HepG2 (cell line): Measurements from ENCODE around the gene RELB. TPM values are rescaled to one million over a fixed set of nuclear protein-coding genes. Genes with fewer than 3 reads are reported as not detected.

Experiments used
- BRF2 ChIP-seq: sonication (generic); formaldehyde crosslinking; IDR thresholded peaks from 2 replicates; pipeline ENCODE4 v1.8.1; 2022; ENCODE audit warnings: mild to moderate bottlenecking, missing genetic modification reagents
- EED ChIP-seq: sonication (generic); formaldehyde crosslinking; IDR thresholded peaks from 2 replicates; pipeline ENCODE4 v1.5.0; 2020; ENCODE audit warnings: mild to moderate bottlenecking, missing genetic modification reagents
- GATAD2A ChIP-seq: IDR thresholded peaks from 2 replicates; pipeline ENCODE4 v1.6.1; 2016
- LCORL ChIP-seq, 2 experiments: fragments of 450-650 bp in 1 of 2; sonication (generic) in 1 of 2; formaldehyde crosslinking in 1 of 2; IDR thresholded peaks; 2 replicates each; pipeline versions ENCODE4 v1.5.0 to v1.6.1; 2017 to 2020; ENCODE audit warnings: antibody characterized with exemption in 1 of 2, missing genetic modification reagents in 1 of 2
- NFAT5 ChIP-seq: sonication (generic); formaldehyde crosslinking; IDR thresholded peaks from 2 replicates; pipeline ENCODE4 v1.4.0; 2020; ENCODE audit warnings: missing genetic modification reagents
- NRL ChIP-seq: sonication (generic); formaldehyde crosslinking; IDR thresholded peaks from 2 replicates; pipeline ENCODE4 v1.5.0; 2020; ENCODE audit warnings: missing genetic modification reagents, mild to moderate bottlenecking, moderate library complexity, borderline replicate concordance
- RBM22 ChIP-seq: fragments of 200-400 bp; formaldehyde crosslinking; optimal IDR thresholded peaks from 2 replicates; pipeline ENCODE3; 2017; ENCODE audit warnings: mild to moderate bottlenecking, low read length, moderate library complexity
- SALL1 ChIP-seq: sonication (generic); formaldehyde crosslinking; IDR thresholded peaks from 2 replicates; pipeline ENCODE4 v1.8.0; 2022; ENCODE audit warnings: mild to moderate bottlenecking, missing genetic modification reagents
- SPEN ChIP-seq: sonication (generic); formaldehyde crosslinking; IDR thresholded peaks from 2 replicates; pipeline ENCODE4 v1.5.1; 2020; ENCODE audit warnings: low read depth, mild to moderate bottlenecking, missing genetic modification reagents
- YEATS4 ChIP-seq: sonication (generic); formaldehyde crosslinking; IDR thresholded peaks from 2 replicates; pipeline ENCODE4 v1.4.0; 2020; ENCODE audit warnings: missing genetic modification reagents, borderline replicate concordance
- ZNF274 ChIP-seq: sonication (generic); formaldehyde crosslinking; IDR thresholded peaks from 2 replicates; pipeline ENCODE4 v1.5.1; 2020; ENCODE audit warnings: mild to moderate bottlenecking, missing genetic modification reagents
- ZNF292 ChIP-seq: sonication (generic); formaldehyde crosslinking; IDR thresholded peaks from 2 replicates; pipeline ENCODE4 v1.8.1; 2022; ENCODE audit warnings: mild to moderate bottlenecking, low read depth, missing genetic modification reagents, borderline replicate concordance
- ZNF350 ChIP-seq: sonication (generic); formaldehyde crosslinking; IDR thresholded peaks from 2 replicates; pipeline ENCODE4 v1.4.0; 2020; ENCODE audit warnings: mild to moderate bottlenecking, low read depth, missing genetic modification reagents, borderline replicate concordance
- ZNF713 ChIP-seq: sonication (generic); formaldehyde crosslinking; IDR thresholded peaks from 2 replicates; pipeline ENCODE4 v1.4.0; 2020; ENCODE audit warnings: mild to moderate bottlenecking, missing genetic modification reagents
- ZNF883 ChIP-seq: sonication (generic); formaldehyde crosslinking; IDR thresholded peaks from 2 replicates; pipeline ENCODE4 v1.5.1; 2020; ENCODE audit warnings: mild to moderate bottlenecking, missing genetic modification reagents; ENCODE audit errors: not compliant biosample characterization
- polyA plus RNA-seq, 8 experiments: library from polyadenylated mRNA; depleted of rRNA in 3 of 8; stranded (reverse) in 7 of 8; unstranded in 1 of 8; fragments of >200 nt; fragmentation: Illumina TruSeq in 4 of 8; extraction: Trizol in 4 of 8; gene quantifications; 2 replicates each; pipeline versions ENCODE4 v1.2.1 to v1.2.3, GENCODE V29; 2011 to 2016; ENCODE audit warnings: low read depth in 4 of 8, missing spikeins in 1 of 8, mixed read lengths in 1 of 8; ENCODE audit not compliant: insufficient read depth in 1 of 8
- total RNA-seq, 5 experiments: library from RNA; depleted of rRNA; stranded (reverse); fragments of >200 nt; fragmentation: Illumina TruSeq; extraction: Trizol; gene quantifications; 2 replicates each; pipeline ENCODE4 v1.2.3, GENCODE V29; 2016; ENCODE audit warnings: low read depth in 1 of 5
- TF ChIP-seq, protein P1 (sequence below): sonication (generic); formaldehyde crosslinking; IDR thresholded peaks from 2 replicates; pipeline ENCODE4 v1.4.0; 2020; ENCODE audit warnings: missing genetic modification reagents

Gene RELB
- total and polyA plus RNA-seq, 2 of the 13 experiments (the other 11 are each of a cell fraction or from before 2014, with no cell fraction given) = 1.9 to 3.5 TPM

GRCh38 chr19:44954649-44955504 lies 46.4 kb upstream of the RELB start, which contains the start of gene CLPTM1 (continued):
- TF ChIP-seq SALL1 (CRISPR knock-in tag) (peak; percentile 46), ZNF292 (CRISPR knock-in tag) (no peak), ZNF713 (CRISPR knock-in tag) (no peak), GATAD2A (CRISPR knock-in tag) (no peak; the same call in 1 of the 2 replicates), LCORL (IDR thresholded peaks at IDR 0.05) (no peak), LCORL (CRISPR knock-in tag; IDR thresholded peaks at IDR 0.05) (no peak; the same call in 1 of the 2 replicates), SPEN (peak; percentile 90), BRF2 (CRISPR knock-in tag) (no peak), EED (CRISPR knock-in tag) (no peak), ZNF350 (CRISPR knock-in tag) (peak; percentile 84), YEATS4 (peak; percentile 81; the same call in 1 of the 2 replicates), NRL (CRISPR knock-in tag) (no peak; the same call in 1 of the 2 replicates), RBM22 (no peak), NFAT5 (CRISPR knock-in tag) (no peak), ZNF274 (CRISPR knock-in tag) (0 out of 2 replicates have a peak, but pooled peaks have one; percentile 33), ZNF883 (no peak)
- TF ChIP-seq, protein P1, sequence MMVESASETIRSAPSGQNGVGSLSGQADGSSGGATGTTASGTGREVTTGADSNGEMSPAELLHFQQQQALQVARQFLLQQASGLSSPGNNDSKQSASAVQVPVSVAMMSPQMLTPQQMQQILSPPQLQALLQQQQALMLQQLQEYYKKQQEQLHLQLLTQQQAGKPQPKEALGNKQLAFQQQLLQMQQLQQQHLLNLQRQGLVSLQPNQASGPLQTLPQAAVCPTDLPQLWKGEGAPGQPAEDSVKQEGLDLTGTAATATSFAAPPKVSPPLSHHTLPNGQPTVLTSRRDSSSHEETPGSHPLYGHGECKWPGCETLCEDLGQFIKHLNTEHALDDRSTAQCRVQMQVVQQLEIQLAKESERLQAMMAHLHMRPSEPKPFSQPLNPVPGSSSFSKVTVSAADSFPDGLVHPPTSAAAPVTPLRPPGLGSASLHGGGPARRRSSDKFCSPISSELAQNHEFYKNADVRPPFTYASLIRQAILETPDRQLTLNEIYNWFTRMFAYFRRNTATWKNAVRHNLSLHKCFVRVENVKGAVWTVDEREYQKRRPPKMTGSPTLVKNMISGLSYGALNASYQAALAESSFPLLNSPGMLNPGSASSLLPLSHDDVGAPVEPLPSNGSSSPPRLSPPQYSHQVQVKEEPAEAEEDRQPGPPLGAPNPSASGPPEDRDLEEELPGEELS (CRISPR knock-in tag) = peak; percentile 31; the same call in 1 of the 2 replicates
